Stimulated activated CD8-positive, alpha-beta memory T cell treated with anti-CD3 and anti-CD28 coated beads, Interleukin-12 subunit alpha, Interleukin-12 subunit beta, amount 100 ng/mL, for 1 hour (primary cell): ENCODE results near the gene SLC4A5.

Experiments
- DNase-seq: peaks from one replicate; pipeline ENCODE4 v3.0.0-alpha.2; 2020; ENCODE audit warnings: low read depth

Gene SLC4A5

GRCh38 chr2:74314107-74314506 is 29.1 kb downstream of the SLC4A5 start:
- no peak for DNase-seq

- no peak for DNase-seq
These were observed 29.7 kb downstream of the SLC4A5 start for GRCh38 chr2:74313497-74313896.

GRCh38 chr2:74312913-74313312 is 30.3 kb downstream of the SLC4A5 start:
- no peak for DNase-seq

- DNase-seq = no peak
These were observed 35.5 kb downstream of the SLC4A5 start for GRCh38 chr2:74307720-74308119.

GRCh38 chr2:74304332-74305148 is 38.7 kb downstream of the SLC4A5 start:
- DNase-seq = no peak

GRCh38 chr2:74302865-74303264 is 40.4 kb downstream of the SLC4A5 start:
- DNase-seq = no peak

GRCh38 chr2:74301262-74301661 is 42.0 kb downstream of the SLC4A5 start:
- DNase-seq = no peak

GRCh38 chr2:74300506-74300905 is 42.7 kb downstream of the SLC4A5 start:
- no peak for DNase-seq

GRCh38 chr2:74297950-74298349 is 45.3 kb downstream of the SLC4A5 start:
- DNase-seq = no peak

- no peak for DNase-seq
These were observed 45.8 kb downstream of the SLC4A5 start for GRCh38 chr2:74297391-74297790.

GRCh38 chr2:74293191-74293991 is 49.8 kb downstream of the SLC4A5 start:
- DNase-seq = no peak

GRCh38 chr2:74292751-74293150 is 50.5 kb downstream of the SLC4A5 start:
- DNase-seq = no peak

GRCh38 chr2:74291886-74292621 is 51.2 kb downstream of the SLC4A5 start:
- DNase-seq = no peak

GRCh38 chr2:74291218-74291544 is 52.0 kb downstream of the SLC4A5 start:
- no peak for DNase-seq

- peak; percentile 6 for DNase-seq
These were observed 52.6 kb downstream of the SLC4A5 start for GRCh38 chr2:74290466-74291217.

GRCh38 chr2:74290066-74290465 is 53.1 kb downstream of the SLC4A5 start:
- no peak for DNase-seq

- DNase-seq = no peak
These were observed 56.5 kb downstream of the SLC4A5 start for GRCh38 chr2:74286725-74287124.

- DNase-seq = no peak
These were observed 61.9 kb downstream of the SLC4A5 start for GRCh38 chr2:74281141-74281975.

- no peak for DNase-seq
These were observed 64.5 kb downstream of the SLC4A5 start for GRCh38 chr2:74278694-74279093.

- DNase-seq = no peak
These were observed 65.0 kb downstream of the SLC4A5 start for GRCh38 chr2:74278176-74278575.

- DNase-seq = no peak
These were observed 68.0 kb downstream of the SLC4A5 start for GRCh38 chr2:74275228-74275627.
